Adrenal gland (tissue), 12 donors: ENCODE measurements around the gene TAGLN2. TPM values are rescaled to one million over a fixed set of nuclear protein-coding genes. Genes with fewer than 3 reads are reported as not detected.

ENCODE experiments used
- DNase-seq, 7 donors: peaks; one replicate each; pipeline ENCODE4 v3.0.0-alpha.2; 2019 to 2020
- H3K27ac ChIP-seq, 5 donors: fragments of 200-600 bp; sonication (generic) in 4 of 5; 1 replicate in 3 of 5; 2 replicates in 2 of 5; pipeline versions ENCODE4 v1.5.1 to v1.8.0; 2016 to 2020; ENCODE audit warnings: mild to moderate bottlenecking in 1 of 5
- H3K27me3 ChIP-seq: fragments of 200-600 bp; 2 replicates; pipeline ENCODE4 v1.8.0; 2021
- H3K36me3 ChIP-seq, 2 donors: fragments of 200-600 bp; replicated peaks in 1 of 2; 1 replicate in 1 of 2; 2 replicates in 1 of 2; pipeline versions ENCODE4 v1.5.1 to v1.8.0; 2018 to 2022
- H3K4me1 ChIP-seq, 2 donors: fragments of 200-600 bp; replicated peaks in 1 of 2; 1 replicate in 1 of 2; 2 replicates in 1 of 2; pipeline versions ENCODE4 v1.5.1 to v1.8.0; 2018 to 2021
- H3K4me3 ChIP-seq, 4 donors: fragments of 200-600 bp; sonication (generic) in 3 of 4; one replicate each; pipeline ENCODE4 v1.5.1; 2016 to 2018
- H3K9me3 ChIP-seq, 3 donors: fragments of 200-600 bp; sonication (generic) in 1 of 3; replicated peaks in 1 of 3; 1 replicate in 2 of 3; 2 replicates in 1 of 3; pipeline versions ENCODE4 v1.5.1 to v1.8.0; 2016 to 2021
- POLR2A ChIP-seq, 2 donors: fragments of 450-650 bp; IDR thresholded peaks; one replicate each; pipeline ENCODE4 v1.6.1; 2017; ENCODE audit warnings: antibody characterized with exemption in 2 of 2, mild to moderate bottlenecking in 2 of 2, moderate library complexity in 1 of 2
- WGBS, 4 donors: extraction: QIAGEN DNeasy Blood & Tissue Kit in 2 of 4; methylation state at CpG; one replicate each; pipeline versions ENCODE4 v1.1.5 to v1.1.7; 2013 to 2017; 5-methylcytosine and 5-hydroxymethylcytosine counted together
- intact Hi-C, 2 donors: fragments of 100-400 bp; cut with DNase I; formaldehyde crosslinking; loops; one replicate each; pipeline versions ENCODE4 v1.14.1 to v1.15.0; 2022 to 2023
- polyA plus RNA-seq, 3 donors: library from polyadenylated mRNA; stranded (reverse); fragments of 200-250 nt in 2 of 3; fragments of 350-450 nt in 1 of 3; fragmentation: Illumina TruSeq in 1 of 3; extraction: RNeasy Lipid Tissue Mini Kit (QIAGEN cat#74804) in 1 of 3; gene quantifications; one replicate each; pipeline ENCODE4 v1.2.3, GENCODE V29; 2013 to 2014
- total RNA-seq, 9 donors: library from RNA; depleted of rRNA in 4 of 9; stranded (reverse); fragments of >200 nt in 4 of 9; fragments of 120-200 nt in 1 of 9; fragmentation: NEBNext Ultra II Directional in 1 of 9; extraction: Animal tissue kit (Norgen Biotek cat#: 25700) in 1 of 9; gene quantifications; one replicate each; pipeline versions ENCODE4 v1.1.0 to v1.2.4, GENCODE V29; 2013 to 2023
- TF ChIP-seq, protein P1 (sequence below), 6 experiments: fragments of 450-650 bp in 4 of 6; fragments of 200-600 bp in 2 of 6; sonication (generic) in 1 of 6; IDR thresholded peaks; 1 replicate in 5 of 6; 2 replicates in 1 of 6; pipeline versions ENCODE4 v1.5.1 to v1.8.0; 2016 to 2021; ENCODE audit warnings: antibody characterized with exemption in 6 of 6, mild to moderate bottlenecking in 2 of 6, moderate library complexity in 1 of 6
- donor health status: healthy with polysubstance abuse.
- donor health status: Bipolar disorder and iron deficiency.
- donor health status: DM: yes; HTN: yes; CAD: no.
- donor health status: DM: no; HTN: no; CAD: no.
- donor health status: DM: no; HTN: no; CAD: no.
- donor health status: DM: yes; HTN: yes; CAD: no.

TAGLN2 gene
- total and polyA plus RNA-seq, 12 donors = 42.3 to 215 (median 143) TPM

DNA sequence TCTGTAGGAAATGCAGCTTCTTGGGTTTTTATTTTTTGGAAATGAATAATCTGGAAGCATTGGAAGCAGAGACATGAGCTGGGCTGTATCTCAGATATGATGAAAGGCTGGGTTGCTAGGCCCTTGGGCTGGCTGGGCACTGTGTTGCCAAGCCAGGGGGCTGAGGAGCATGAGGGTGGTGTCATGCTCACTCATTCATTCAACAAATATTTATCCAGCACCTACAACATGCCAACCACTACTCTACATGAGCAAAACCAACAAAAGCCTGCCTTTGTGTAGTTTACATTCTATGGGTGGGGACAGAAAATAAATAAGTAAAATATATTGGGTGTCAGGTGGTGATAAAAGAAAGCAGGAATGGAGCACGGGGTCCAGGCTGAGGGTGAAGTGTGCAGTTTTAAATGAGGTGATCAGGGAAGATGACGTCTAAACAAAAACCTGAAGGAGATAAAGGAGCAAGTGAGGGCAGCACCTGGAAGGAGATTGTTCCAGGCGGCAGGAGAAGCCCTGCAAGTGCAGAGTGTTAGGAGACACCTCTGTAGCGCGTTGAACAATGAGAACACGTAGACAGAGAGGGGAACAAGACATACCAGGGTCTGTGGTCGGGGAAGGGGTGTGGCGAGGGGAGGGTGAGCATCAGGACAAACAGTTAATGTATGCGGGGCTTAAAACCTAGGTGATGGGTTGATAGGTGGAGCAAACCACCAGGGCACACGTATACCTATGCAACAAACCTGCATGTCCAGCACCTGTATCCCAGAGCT, 10.9 kb downstream of the TAGLN2 start:
- Histone ChIP-seq H3K36me3 (peaks cover 0 to 20% of the 10 kb centered on the region in 2 donors), H3K9me3 (no peaks in the 10 kb centered on the region), H3K27me3 (no peaks in the 10 kb centered on the region), H3K4me3 (no peak overlapping the region), H3K27ac (no peak overlapping the region), H3K4me1 (peaks cover 0 to 23% of the 10 kb centered on the region in 2 donors)
- TF ChIP-seq POLR2A (IDR thresholded peaks at IDR 0.05) = no peak
- TF ChIP-seq, protein P1, sequence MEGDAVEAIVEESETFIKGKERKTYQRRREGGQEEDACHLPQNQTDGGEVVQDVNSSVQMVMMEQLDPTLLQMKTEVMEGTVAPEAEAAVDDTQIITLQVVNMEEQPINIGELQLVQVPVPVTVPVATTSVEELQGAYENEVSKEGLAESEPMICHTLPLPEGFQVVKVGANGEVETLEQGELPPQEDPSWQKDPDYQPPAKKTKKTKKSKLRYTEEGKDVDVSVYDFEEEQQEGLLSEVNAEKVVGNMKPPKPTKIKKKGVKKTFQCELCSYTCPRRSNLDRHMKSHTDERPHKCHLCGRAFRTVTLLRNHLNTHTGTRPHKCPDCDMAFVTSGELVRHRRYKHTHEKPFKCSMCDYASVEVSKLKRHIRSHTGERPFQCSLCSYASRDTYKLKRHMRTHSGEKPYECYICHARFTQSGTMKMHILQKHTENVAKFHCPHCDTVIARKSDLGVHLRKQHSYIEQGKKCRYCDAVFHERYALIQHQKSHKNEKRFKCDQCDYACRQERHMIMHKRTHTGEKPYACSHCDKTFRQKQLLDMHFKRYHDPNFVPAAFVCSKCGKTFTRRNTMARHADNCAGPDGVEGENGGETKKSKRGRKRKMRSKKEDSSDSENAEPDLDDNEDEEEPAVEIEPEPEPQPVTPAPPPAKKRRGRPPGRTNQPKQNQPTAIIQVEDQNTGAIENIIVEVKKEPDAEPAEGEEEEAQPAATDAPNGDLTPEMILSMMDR (IDR thresholded peaks at IDR 0.05) = no peak
- intact Hi-C loops = no loop called here
- WGBS, 4 donors = 93 to 94% (median 93%) methylated on average over 10 of the region's 10 CpGs
- DNase-seq = no peak

DNA sequence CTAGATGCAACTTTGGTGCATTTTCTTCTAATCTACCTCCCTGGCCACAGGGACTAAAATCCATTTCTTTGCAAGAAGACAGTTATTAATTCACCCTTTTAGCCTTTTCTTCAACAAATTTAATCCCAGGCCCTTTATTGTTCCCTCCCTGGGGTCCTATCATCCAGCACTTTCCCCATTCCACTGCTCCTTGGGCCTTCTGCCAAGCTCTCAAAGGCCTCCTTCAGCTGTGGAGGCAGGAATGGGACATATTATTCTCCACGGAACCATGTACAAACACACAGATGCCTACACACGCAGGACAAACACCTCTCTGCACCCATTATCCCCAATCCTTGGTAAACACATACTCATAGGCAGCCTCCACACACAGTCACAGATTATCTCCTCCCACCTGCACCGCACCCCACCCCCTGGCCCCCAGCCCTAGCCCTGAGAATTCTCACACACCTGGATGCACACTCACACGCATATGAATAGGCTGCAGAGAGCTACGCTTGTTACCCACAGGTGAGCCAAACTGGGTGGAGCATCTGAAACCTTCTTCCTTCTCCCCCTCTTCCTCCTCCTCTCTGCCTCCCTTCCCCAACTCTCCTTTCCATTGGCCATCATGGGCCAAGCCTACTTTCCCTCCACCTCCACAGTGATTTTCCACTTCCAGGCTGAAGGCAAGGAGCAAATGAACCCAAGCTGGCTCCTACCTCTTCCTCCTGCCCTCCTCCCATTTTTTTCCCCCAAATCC, 11.7 kb downstream of the TAGLN2 start:
- H3K4me3 ChIP-seq = no peak overlapping the region
- intact Hi-C loops = no loop called here
- H3K9me3 ChIP-seq = no peaks in the 10 kb centered on the region
- no peak for TF ChIP-seq POLR2A (IDR thresholded peaks at IDR 0.05)
- TF ChIP-seq, protein P1 (IDR thresholded peaks at IDR 0.05) = no peak
- H3K27me3 ChIP-seq = no peaks in the 10 kb centered on the region
- H3K4me1 ChIP-seq = peaks cover 0 to 23% of the 10 kb centered on the region in 2 donors
- H3K27ac ChIP-seq = no peak overlapping the region
- 76 to 90% (median 87%) methylated on average over 5 of the region's 5 CpGs for WGBS, 4 donors
- H3K36me3 ChIP-seq = peaks cover 0 to 12% of the 10 kb centered on the region in 2 donors
- DNase-seq = no peak

DNA sequence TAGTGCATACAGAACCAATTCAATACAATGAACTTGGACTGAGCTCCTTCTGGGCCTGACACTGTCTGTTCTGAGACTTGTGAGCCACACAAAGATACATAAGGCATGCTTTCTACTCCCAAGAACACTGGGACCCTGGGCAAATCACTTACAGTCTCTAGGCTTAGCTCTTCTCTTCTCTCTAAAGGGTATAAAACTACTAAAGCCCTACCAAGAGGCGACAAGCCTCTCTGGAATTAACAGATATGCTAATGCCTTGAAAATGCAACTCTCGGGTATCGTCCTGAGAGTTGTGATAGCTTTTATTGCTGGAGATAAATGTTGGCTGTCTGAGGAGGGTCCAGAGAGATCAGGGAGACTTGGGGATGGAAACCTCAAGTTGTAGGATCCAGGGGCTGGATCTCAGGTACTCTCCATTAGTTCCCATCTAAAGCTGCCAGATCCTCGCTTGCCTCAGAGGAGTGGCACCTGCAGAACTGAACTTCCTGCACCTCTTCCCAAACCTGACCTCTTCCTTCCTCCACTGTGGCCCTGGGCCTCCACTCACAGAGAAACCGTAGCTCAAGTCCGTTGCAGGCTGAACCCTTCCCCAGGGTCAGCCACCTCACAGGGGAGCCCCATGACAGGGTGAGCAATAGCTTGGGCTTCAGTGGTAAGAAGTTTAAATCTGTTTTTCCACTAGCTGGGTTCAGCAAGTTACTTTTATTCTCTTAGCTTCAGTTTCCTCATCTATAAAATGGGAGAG, 13.8 kb downstream of the TAGLN2 start:
- no peak overlapping the region for H3K4me3 ChIP-seq
- no peaks in the 10 kb centered on the region for H3K36me3 ChIP-seq
- H3K4me1 ChIP-seq = peaks cover 0 to 20% of the 10 kb centered on the region in 2 donors
- TF ChIP-seq, protein P1 (IDR thresholded peaks at IDR 0.05) = no peak
- TF ChIP-seq POLR2A (IDR thresholded peaks at IDR 0.05) = no peak
- whole genome bisulfite sequencing, 4 donors = 81 to 86% (median 84%) methylated on average over 4 to 6 of the region's 6 CpGs
- H3K27ac ChIP-seq = peak overlapping the region in 1 of 5 donors; percentile 13
- no peaks in the 10 kb centered on the region for H3K9me3 ChIP-seq
- no peaks in the 10 kb centered on the region for H3K27me3 ChIP-seq
- no peak for DNase-seq
- intact Hi-C loops = no loop called here
